GM21367 (cell line): ENCODE data around the gene PSMD12.
A peak's percentile ranks its signal among the peaks of the same experiment; 100 is the strongest.
"Not testable (repeated sequence)": the region's sequence is repeated elsewhere in the genome, so short reads cannot be mapped to it uniquely, and the experiment has no call there.

Experiments
- ATAC-seq: cut with Tn5 transposase; IDR thresholded peaks from one replicate; pipeline ENCODE4 v1.9.1; 2021; ENCODE audit not compliant: unreplicated experiment

PSMD12 gene

GRCh38 chr17:67388536-67388935 is 22.2 kb upstream of the PSMD12 start:
- ATAC-seq, result not testable (repeated sequence)

GRCh38 chr17:67386965-67387551 is 20.7 kb upstream of the PSMD12 start:
- ATAC-seq, result no peak

GRCh38 chr17:67385122-67385988 is 19.0 kb upstream of the PSMD12 start:
- no peak for ATAC-seq

GRCh38 chr17:67381929-67382257 is 15.5 kb upstream of the PSMD12 start:
- ATAC-seq, result no peak

- ATAC-seq, result no peak
Measured at GRCh38 chr17:67379251-67379630, 12.9 kb upstream of the PSMD12 start.

GRCh38 chr17:67378454-67379250 is 12.3 kb upstream of the PSMD12 start:
- ATAC-seq, result no peak

GRCh38 chr17:67377488-67378453 is 11.4 kb upstream of the PSMD12 start:
- peak; percentile 21 for ATAC-seq

GRCh38 chr17:67376737-67377487 is 10.5 kb upstream of the PSMD12 start, which contains the start of gene PITPNC1:
Gene PITPNC1, plus strand, starts transcription at chr17:67377281.
- ATAC-seq, result peak; percentile 51

GRCh38 chr17:67376415-67376736 is 10.0 kb upstream of the PSMD12 start:
- ATAC-seq, result no peak

- ATAC-seq, result no peak
Measured at GRCh38 chr17:67375716-67376115, 9.3 kb upstream of the PSMD12 start.

GRCh38 chr17:67375054-67375427 is 8.7 kb upstream of the PSMD12 start:
- no peak for ATAC-seq

GRCh38 chr17:67374329-67375053 is 8.1 kb upstream of the PSMD12 start:
- ATAC-seq, result peak; percentile 34

- no peak for ATAC-seq
Measured at GRCh38 chr17:67372751-67373150, 6.4 kb upstream of the PSMD12 start.

GRCh38 chr17:67369676-67370075 is 3.3 kb upstream of the PSMD12 start:
- no peak for ATAC-seq

GRCh38 chr17:67365738-67366192 is 612 bp downstream of the PSMD12 start:
- ATAC-seq, result no peak

- no peak for ATAC-seq
Measured at GRCh38 chr17:67364847-67365737, 1.3 kb downstream of the PSMD12 start.

GRCh38 chr17:67362173-67362572 is 4.2 kb downstream of the PSMD12 start:
- no peak for ATAC-seq

- no peak for ATAC-seq
Measured at GRCh38 chr17:67360880-67361279, 5.5 kb downstream of the PSMD12 start.
